NCI-H2196 treated with DMSO at 0.1 percent for 48 hours (cell line): ENCODE data around the gene C1orf159.
A peak's percentile ranks its signal among the peaks of the same experiment; 100 is the strongest.

Experiments used
- DNase-seq: peaks from one replicate; lab custom pipeline; 2025; ENCODE audit not compliant: unreplicated experiment; lab: John Stamatoyannopoulos, UW

The C1orf159 gene

DNA sequence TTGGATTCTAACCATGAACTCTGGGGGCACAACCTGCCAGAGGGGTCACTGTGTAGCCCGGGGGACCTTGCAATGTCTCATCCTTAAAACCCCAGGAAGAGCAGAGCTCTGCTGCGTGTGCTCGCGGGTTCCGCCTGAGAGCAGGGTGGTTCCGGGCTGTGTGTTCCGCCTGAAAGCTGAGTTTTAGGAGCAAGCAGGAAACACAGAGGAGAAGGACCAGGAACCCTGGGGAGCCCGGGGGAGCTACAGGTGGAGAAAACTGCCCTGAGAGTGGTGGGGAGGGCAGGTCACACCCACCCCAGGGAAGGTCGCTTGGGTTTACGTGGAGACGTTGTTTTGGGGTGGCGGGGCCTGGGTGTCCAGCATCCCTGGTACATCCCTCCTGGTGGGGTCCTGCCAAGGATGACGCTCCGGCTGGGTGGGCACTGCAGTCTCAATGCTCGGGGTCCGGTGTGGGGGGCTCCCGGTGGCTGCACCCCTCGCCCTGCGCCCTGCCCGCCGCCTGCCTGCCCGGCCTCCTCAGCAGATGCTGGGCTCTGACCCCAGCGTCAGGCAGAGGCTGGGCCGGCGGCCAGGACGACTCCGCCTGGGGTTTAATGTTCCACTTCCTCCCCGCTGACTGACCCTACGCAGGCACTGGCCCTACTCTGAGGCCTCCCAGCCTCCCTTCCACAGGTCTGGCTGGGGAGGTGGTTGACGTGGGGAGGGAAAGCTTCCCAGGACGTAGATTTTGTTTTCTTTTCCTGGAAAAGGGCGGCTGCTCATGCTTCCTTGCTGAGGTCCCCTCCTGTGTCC lies 17.3 kb upstream of the C1orf159 start:
- DNase-seq = peak; percentile 38

DNA sequence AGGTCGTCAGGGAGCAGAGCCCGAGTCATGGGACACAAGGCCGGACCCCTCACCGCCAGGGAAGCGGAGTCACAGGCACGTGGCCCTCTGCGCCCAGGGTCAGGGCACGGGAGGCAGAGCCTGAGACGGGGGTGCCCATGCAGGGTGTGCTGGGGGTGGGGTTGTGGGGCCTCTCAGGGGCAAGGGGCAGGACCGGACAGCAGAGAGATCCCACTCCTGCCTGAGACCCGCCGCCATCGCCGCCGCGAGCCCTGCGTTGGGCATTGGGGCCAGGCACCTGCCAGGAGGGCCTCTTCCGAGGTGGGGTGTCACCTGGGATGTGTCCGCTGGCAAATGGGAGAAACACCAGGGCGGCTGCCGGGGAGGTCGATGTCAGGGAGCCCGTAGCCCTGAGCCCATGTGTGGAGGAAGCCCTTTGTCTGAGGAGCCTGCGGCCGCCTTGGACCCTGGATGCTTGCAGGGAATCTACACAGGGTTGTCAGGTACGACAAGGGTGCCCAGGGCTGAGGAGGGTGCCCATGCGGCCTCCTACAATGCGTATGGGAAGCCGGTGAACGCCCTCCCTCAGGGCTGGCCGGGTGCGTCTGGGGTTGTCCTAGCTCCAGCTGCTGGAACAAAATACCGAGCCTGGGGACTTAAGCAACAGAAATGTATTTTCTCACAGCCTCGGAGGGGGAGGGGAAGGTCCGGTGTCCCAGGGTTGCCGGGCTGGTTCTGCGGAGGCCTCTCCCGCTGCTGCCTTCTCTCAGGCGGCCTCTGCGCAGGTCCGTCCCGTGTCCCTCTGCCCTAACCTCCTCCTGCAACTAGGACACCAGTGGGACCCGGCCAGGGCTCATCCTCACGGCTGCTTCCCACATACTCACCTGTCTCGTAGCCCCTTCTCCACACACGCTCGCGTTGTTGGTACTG lies 16.4 kb upstream of the C1orf159 start:
- no peak for DNase-seq

DNA sequence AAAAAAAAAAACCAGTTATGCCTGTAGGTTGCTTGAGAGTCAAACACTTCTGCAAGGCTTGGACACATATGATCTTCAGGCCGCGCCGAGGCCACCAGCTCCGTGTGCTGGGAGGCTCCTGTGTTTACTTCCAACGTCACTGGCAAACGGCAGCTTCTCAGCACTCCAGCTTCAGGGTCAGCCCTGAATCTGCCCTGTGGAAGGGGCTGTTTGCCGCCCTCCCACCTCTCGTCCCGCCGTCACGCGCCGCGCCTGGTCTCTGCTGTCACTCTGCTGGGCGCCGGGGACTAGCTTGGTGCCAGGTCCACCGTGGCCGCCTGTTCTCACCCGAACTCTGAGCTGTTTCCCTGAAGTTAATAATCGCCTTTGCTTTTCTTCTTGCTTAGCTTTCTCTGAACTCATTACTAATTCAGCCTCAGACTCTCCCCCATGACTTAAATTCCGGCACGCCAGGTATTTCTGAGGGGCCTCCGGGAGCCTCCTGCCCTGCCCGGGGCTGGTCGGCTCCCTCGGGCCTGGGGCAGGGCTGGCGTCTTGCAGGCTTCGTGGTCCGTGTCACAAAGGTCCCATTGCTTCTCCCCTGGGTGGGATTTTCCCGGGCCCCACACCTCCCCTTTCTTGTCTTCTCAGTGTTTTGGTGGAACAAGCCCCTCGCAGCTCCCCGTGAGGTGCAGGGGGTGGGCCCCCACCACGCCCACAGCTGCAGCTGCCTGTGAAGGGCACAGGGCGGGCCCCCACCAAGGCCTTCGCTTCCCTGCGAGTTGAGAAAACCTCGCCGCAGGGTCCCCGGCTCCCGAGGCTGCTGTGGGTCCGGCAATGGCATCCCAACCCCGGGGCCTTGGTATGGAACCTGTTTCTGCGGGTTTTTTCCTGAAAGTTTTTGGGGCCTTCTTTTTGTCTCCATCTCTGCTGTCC lies 14.6 kb upstream of the C1orf159 start:
- DNase-seq = no peak

DNA sequence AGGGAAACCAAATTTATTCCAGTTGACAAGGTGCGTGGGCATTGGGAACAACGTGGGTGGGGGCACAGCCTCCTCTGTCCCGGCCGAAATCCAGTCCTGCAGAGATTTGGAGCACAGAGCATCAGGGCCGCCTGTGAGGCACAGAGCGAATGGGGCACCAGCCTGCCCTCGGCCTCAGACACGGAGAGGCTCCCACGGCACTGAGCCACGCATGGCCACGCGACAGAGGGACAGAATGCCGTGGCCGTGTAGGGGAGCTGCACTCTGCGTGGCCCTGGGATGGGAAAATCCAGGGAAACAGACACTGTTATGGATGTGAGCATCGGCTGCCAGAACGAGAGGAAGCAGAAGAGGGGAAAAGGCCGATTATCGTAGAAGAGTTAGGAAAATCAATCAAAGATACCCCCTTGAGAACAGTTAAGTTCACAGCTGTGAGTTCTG lies 13.5 kb upstream of the C1orf159 start:
- DNase-seq = no peak

DNA sequence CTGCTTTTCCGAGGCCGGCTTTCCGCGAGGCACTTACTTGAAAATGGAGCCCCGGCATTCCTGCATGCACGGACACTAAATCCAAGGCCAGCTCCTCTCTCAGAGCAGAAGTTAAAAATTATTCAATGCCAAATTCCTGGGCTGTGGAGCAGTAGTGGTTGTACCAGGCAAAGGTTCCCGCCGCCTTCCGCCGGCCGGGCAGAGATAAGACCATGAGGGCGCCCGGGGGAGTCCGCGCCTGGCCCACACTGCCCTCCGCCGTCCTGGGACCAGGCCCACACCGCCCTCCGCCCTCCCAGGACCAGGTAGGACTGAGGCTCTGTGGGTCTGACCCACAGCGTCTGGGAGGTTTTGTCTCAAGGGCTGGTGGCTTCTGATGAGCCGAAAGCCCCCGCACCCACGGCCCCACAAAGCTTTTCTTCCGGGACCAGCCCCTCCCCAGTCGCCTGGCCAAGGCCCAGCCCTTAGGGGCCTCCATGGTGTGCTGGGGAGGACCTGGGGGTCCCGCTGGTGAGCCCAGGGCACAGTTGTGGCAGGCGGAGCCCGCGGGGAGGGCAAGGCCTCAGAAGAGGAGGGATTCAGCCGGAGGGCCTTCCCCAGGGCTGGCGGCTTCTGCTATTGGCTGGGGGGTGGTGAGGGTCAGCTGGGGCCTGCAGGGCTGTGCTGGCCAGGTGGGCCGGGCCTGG lies 12.7 kb upstream of the C1orf159 start:
- no peak for DNase-seq

- DNase-seq = no peak
These were observed 11.9 kb upstream of the C1orf159 start for GRCh38 chr1:1127551-1128451.

DNA sequence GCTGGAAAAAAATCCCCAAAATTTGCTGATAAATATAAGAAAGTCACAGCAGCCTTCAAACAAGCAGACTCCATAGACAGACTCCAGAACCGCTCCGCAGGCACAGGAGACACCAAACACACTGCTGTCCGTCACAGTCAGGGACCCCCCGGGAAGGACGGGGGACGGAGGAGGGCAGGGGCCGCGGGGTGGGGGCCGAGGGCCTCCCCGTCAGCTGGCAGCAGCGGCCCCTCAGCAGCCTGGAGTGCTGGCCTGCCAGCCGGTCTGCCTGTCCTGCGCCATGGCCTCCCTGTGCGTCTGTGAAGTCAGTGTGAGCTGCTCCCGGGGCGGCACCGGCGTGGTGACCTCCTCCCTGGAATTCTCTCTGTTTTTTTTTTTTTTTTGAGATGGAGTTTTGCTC lies 10.1 kb upstream of the C1orf159 start:
- no peak for DNase-seq

GRCh38 chr1:1124786-1125642 lies 9.1 kb upstream of the C1orf159 start:
- no peak for DNase-seq

- DNase-seq = no peak
These were observed 8.6 kb upstream of the C1orf159 start for GRCh38 chr1:1124508-1124785.

DNA sequence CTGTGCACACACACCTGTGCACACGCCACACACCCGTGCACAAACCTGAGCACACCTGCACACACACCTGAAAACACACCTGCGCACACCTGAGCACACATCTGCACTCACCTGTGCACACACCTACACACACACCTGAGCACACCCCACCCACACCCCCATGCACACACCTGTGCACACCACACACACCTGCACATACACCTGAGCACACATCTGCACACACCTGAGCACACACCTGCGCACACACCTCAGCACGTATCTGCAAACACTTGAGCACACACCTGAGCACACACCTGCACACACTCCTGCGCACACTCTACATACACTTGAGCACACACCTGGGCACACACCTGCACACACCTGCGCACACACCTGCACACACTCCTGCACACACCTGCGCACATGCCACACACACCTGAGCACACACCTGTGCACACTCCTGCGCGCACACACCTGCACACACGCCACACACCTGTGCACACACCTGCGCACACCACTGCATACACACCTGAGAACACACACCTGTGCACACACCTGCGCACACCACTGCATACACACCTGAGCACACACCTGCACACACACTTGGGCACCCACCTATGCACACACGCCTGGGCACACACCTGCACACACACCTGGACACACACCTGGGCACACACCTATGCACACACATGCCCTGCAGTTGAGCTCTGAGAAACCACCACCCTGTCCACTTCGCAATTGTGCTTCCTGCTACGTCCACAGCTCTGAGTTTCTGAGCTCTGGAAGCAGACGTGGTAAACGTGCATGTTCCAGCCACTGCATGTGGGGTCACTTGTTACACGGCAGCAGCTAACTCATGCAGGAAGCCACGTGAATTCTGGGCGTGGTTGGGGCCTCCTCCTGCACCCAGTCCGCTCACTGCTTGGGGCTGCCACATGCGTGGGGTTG lies 8.0 kb upstream of the C1orf159 start:
- DNase-seq = no peak

DNA sequence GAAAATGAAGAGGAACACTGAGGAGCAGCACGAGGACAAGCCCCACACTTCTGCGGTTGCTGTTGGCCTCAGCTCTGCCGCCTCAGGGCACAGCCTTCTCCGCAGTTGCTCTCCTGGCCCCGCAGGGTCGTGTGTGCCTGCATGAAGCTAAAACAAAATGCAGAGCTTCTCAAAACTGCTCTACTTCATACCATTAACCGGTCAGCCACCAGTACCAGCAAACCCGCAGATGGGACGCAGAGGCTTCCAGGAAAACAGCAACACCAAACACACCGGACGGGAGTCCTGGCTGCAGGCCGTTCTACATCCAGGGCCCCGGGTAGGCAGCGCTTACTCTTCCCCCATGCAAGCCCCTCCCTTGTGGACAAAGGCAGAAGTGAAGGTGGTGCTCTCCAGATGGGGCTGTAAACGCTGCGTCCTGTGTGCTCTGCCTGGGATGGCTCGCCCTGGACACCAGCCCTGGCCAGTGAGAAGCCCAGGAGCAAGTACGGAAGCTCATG lies 7.1 kb upstream of the C1orf159 start:
- no peak for DNase-seq

DNA sequence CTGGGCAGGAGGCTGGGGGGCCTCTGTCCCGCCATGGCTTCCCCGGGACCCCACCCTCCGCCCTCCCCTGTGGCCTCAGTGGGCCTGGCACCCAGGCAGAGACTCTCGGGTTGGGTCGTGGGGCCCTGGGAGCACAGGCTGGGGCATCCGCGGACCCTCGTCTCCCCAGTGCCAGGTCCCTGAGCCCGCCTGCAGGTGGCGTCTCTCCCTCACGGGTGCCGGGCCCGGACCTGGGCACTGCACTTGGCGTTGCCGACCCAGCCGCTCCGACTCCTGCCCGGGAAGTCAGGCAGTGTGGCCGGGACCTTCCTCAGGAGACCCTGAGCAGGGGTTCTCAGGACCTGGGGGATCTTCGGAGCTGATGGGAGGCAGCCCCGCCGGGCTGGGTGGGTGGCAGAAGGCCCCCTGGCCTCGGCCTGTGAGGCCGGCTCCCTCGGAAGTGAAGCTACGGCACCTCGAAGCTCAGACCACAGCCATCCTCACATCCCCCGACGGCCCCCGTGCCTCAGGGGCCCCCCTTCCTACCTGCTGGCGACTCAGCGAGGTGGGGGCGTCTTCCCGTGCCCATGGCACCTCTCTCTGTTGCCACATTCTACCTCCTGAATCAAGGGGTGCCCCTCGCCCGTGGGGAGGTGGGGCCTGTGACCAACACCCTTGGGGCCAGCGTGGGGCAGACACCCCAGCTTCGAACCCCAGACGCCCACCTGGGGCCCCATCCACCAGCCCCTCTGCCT lies 6.4 kb upstream of the C1orf159 start:
- DNase-seq = peak; percentile 35

- no peak for DNase-seq
These were observed 5.8 kb upstream of the C1orf159 start for GRCh38 chr1:1121611-1122077.

GRCh38 chr1:1120866-1121591 lies 5.1 kb upstream of the C1orf159 start:
- DNase-seq = no peak

DNA sequence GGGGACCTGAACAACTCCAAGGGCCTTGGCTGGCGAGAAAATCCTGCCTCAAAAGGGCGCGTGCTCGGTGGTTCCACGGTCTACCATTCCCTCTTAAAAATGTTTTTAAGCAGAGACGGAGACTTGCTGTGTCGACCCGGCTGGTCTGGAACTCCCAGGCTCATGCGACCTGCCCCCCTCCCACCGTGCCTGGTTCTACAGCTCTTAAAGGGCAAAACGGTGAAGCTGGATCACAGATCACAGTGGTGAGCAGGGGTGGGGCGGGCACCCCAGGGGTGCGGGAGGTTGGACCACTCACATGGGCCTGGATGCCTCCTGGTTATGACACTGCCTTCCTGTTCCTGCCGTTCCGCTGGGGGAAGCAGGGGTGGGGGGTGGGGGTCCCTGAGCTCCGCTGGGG lies 4.2 kb upstream of the C1orf159 start:
- DNase-seq = no peak

DNA sequence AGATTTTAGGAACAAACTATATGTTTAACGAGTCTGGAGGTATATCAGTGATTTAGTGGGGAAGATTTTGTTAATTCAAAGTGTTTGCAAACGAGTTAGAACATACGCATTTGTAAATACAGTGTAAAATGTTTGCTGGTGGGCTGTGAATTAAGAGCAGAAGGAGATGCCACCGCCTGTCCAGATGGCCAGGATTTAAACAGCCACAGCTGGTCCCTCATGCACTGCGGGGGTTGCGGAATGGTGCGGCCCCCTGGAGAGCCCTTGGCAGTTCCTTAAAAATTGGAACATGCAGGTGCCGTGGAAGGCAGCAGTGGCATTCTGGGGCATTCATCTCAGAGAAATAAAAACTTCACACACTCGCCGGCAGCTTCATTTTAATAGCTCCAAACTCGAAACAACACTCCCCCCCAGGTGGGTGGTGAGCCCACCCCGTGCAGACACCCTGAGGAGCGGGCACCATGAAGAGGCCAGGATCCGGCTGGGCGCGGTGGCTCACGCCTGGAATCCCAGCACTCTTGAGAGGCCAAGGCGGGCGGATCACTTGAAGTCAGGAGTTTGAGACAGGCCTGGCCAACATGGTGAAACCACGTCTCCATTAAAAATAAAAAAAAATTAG lies 3.5 kb upstream of the C1orf159 start:
- no peak for DNase-seq
